Stimulated activated CD8-positive, alpha-beta memory T cell treated with anti-CD3 and anti-CD28 coated beads, Interleukin-7, amount 100 ng/mL, for 48 hours (primary cell): Measurements from ENCODE around the gene TP73.

Source experiments
- DNase-seq, 2 donors: peaks; one replicate each; pipeline ENCODE4 v3.0.0-alpha.2; 2020; ENCODE audit warnings: low read depth in 1 of 2; ENCODE audit errors: extremely low read depth in 1 of 2

Gene TP73

DNA sequence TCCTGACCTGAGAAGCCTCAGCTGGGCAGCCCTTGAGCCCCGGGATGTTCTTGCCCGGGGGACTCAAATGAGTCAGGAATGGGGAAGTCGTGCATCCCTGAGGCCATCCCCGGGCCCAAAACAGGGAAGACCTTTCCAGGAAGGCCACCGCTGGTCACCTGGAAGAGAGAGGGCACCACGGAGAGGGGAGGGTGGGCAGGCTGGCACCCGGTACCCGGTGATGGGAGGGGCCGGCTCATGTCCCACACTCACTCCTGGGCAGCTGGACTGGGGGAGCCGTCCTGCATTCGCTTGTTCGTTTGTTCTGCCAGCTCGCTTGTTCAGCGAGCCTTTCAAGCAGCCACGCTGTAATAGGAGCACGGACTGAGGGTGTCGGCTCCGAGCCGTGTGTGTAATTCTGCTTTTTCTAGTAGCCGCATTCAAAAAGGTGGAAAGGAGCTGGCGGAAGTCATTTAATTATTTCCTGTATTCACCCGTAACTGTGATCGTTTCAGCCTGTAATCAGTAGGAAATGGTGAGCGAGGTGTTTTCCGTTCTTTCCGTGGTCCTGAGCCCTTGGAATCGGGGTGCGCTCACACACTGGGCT is 51.6 kb downstream of the TP73 start:
- DNase-seq: no peak

DNA sequence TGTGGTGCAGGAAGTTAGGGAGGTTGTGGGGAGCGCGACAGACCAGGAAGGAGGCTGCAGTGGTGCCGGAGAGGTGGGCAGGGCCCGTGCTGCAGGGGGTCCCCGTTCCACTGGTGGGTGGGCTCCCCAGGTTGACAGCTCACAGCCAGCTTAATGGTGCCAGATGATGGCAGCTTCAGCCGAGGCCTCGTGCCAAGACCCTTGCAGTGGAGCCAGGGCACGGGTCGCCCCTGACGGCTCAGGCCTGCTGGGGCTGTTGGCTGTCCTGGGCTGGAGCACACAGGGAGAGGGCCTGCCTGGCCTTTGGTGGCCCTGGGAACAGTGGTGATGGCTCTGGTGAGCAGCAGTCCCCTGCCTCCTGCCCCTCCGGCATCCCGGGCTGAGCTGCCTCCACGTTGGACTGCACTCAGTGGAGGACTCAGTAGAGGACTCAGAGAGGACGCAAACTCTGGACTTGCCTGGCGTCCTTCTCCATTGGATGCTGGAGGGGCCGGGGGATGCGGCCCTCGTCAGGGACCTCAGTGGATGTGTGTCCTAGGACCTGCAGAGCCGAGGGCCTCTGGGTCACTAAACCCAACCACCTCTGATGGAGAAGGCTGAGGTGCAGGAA is 53.1 kb downstream of the TP73 start:
- DNase-seq: no peak

DNA sequence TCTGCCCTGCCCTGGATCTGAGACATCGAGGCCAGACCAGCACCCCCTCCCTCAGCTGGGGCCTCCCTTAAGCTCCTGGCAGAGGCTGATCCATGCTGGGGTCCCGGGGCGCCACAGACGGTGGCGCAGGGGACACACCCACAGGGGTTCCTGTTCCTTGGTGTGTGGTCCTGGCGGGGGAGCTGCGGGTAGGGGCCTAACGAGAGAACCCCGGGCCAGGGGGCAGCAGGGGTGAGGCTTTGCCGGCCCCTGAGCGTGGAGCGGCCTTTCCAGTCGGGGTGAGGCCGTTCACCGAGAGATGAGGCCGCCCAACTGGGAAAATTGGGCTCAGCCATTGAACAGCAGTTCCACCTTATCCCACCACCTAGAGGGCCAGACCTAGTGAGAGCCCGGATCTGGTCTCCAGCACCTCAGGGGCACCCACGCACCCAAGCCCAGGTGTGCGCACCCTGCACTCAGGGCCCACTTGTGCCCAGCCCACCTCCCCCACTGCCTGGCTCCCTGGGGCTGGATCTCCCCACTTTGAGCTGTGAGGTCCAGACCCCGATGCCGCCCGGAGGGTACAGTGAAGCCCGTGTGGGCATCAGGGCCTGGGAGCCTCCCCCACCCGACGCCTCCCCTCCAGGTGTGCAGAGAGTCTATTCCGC is 54.5 kb downstream of the TP73 start:
- DNase-seq: no peak

DNA sequence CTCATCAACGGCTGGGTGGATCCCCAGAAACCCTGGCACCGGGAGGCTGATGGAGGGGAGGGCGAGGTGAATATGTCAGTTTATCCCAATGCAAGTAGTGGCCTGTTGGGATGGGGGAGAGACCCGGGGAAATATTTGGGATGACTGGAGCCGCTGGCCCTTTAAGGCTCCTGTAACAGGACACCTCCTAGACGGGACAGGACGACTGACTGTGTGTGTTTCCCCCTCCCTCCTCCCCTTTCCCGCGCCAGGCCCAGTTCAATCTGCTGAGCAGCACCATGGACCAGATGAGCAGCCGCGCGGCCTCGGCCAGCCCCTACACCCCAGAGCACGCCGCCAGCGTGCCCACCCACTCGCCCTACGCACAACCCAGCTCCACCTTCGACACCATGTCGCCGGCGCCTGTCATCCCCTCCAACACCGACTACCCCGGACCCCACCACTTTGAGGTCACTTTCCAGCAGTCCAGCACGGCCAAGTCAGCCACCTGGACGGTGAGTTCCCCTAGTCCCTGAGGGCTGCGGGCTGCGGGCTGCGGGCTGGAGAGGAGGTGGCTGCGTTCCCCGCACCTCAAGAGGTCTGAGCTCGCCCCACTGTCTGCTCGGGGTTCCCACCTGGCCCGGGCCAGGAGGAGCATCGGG is 55.1 kb downstream of the TP73 start:
- DNase-seq: no peak

DNA sequence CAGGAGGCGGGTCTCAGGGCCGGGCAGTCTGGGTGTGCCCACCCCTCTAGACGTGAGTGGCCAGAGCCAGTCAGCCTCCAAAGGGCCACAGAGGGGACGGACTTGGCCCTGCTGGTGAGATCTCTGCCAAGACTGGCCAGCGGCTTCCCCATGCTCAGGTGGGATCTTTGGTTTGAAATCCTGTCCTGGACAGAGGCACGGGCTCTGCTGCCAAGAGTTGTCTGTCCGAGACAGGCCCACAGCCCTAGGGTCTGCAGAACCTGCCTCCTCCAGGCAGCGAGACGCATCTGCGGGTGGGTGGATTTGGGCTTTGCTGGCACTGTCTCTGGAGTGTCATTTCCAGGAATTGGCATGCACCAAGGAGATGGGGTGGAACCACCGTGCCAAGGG is 55.6 kb downstream of the TP73 start:
- DNase-seq: no peak

DNA sequence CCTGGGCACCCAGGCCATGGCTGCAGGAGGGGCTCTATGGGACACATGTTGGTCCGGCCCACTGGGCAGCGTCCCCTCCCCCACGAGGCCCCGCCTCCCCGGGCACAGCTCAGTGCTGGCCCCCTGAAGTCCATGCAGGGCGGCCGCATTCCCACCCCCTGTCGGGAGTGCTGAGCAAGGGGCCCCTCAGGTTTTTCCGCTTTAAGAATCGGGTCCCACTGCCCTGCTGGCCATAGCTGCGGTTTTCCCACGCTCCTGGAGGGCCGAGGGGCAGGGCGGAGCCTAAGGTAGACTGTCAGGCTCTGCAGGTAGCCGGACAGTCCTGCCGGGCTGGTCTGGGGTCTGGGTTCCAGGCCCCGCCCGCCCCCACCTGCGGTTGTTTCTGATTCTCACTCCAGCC is 56.5 kb downstream of the TP73 start:
- no peak for DNase-seq

DNA sequence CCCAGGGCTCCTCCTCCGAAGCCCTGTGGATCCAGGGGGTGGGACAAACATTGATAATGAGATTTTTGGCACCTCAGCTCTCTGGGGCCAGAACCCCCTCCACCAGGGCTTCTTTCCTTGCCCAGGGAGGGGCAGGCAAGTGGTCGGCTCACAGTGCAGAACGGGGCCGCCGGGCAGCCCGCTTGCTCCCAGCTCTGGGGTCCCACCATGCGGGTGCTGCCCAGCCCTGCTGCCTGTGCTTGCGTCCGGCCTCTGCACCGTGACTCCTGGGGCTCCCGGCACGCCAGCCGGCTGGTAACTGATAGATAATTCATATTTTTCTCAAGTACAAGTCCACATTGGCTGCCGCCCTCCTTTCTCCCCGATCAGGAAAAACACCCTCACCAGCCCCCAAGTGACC is 57.9 kb downstream of the TP73 start:
- DNase-seq: no peak

DNA sequence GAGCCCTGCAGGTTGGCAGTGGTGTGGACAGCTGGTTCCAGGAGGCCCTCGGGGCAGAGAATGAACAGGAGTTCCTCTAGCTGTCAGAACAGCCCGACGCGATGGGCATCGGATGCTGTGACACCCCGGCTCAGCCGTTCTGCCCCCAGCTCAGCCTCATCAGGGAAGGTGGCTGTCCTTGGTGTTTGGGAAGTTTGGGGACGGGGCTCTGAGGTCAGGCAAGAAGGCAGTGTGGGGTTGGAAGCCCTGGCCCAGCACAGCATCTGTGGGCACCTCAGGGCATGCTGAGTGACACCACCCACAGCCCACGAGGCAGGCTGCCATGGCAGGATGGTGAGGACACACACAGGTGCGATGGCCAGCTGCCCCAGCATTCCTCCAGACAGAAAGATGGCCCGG is 59.1 kb downstream of the TP73 start:
- no peak for DNase-seq

DNA sequence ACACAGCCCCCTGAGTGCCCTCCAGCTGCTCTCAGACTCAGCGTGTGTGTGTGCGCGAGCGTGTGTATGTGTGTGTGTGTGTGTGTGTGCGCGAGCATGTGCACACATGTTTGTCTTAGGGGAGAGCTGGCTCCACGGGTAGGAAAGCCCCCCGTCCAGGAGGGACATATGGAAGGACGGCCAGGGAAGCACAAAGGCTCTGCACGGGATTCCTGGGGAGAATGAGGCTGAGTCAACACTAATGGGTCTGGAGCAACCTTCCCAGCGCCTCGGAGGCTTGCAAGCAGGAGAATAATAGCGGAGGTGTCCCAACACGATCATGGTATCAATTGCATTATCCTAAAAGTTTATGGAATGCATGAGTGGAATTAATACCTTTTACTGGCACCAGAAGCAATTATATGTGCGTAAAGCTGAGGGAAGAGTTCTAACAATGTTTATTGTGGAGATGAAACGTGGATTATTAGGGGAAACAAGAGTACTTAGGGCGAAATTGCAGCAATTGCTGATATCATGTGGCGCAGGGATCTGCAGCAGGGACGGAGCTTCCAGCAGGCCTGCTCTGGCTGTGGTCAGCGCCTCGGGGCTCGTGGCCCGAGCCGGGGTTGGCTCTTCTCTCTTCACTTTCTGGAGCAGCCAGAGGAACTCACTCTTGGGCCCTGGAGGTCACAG is 59.6 kb downstream of the TP73 start:
- DNase-seq: no peak

DNA sequence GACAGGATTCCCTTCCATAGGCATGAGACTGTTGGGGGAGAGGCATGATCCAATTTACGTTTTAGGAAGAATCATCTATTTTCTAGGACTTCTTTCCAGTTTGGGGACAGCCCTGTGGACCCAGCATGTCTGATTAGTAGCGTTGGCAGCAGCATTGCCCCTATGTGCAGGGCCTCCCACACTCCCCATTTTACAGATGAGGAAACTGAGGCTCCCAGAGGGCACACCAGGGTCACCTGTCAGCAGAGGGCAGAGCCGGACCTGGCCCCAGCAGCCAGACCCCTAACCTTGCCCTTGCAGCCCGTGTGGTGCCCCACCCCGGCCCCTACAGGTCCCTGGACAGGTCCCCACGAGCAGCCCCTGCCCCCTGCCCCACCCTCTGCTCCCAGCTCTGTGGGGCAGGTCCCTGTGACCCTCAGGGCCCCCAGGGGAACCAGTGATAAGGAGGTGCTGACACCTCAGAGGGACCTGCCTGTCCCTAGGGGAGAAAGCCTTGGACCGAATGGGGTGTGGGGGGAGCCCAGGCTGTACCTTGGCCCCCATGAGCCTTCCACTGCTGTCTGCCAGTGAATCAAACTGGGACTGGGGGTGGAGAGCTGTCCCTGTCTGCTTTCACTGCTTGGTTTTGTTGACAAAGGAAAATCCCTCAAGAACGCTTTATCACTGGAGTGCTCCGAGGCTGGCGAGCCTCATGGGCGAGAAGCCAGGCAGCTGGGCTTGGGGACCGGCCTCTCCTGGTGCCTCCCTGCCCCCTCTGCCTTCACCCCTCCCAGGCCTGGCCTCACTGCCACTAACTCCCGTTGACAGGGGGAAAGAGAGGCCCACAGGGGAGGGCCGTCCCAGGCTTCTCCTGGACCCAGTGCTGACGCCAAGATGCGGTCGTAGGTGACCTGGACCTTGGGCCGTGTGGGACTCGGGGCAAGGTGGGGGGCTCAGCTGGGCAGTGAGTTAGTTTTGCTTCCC is 60.5 kb downstream of the TP73 start:
- DNase-seq: no peak

DNA sequence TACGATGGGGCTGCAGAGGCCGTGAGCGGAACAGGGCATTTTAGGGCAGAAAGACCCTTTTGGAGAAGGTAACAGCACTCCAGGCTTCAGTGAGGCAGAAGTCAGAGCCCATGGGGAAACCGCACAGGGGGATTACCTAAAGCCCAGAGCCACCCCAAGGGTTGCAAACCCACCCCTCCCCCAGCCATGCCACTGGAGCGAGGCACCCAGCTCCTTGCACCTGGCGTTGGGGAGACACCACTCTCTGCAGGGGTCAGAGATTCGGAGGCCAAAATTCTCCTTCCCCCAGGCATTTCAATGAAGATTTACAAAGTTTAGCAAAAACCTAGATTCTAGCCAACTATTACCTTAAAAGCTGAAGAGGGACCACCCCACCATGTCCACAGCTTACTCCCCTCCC is 61.5 kb downstream of the TP73 start:
- DNase-seq: no peak

DNA sequence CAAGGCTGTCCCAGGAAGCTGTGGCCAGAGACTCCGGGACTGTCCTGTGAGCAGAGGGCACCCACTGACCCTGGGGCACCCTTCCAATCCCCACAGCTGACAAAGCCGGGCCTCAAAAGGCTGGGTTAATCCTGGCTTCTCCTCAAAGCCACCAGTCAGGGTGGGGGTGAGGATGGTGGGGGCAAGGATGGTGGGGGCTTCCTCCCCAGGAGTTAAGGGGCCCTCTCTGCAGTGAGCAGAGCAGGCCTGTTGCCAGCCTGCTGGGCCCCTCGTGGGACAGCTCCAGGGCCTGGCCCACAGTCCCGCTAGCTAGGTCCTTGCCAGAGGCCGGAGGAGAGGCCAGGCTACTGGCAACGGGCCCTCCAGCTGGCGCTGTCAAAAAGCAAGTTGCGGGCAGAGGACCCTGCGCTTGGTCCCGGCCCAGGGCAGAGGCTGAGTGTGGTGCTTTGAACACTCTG is 62.0 kb downstream of the TP73 start:
- DNase-seq: no peak

DNA sequence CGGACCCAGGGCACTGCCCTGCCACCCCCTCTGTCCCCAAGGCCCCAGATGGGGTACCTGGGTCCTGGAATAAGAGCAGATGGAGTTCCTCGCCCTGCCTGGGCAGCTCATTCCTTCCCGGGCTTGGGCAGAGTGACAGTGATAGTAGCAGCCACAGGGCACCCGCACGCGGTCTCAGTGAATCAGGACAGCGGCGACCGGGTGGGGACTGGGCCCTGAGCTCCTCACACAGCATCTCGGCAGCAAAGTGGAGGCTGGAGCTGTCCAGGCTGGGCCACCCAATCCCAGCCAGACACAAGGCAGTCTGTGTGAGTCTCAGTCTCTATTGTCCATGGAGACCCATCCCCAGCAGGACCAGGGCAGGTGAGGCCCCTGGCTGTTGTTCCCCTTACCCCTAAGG is 62.5 kb downstream of the TP73 start:
- DNase-seq: no peak

DNA sequence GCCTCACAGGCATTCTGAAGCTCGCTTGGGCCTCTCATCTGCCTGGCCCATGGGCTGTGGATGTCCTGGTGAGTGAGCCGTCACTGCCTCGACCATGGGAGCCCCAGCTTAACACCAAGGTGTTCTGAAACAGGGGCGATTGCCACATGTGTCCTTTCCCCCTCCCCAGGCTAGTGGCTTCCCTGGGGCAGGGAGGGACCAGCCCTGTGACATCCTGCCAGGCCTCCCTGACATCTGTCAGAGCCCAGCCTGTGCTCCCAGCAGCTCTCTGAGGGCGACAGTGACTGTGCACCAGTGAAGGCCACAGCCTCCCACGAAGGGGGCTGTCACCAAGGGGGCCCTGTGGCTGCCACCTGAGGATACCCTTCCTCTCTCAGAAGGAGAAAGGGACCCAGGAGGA is 64.0 kb downstream of the TP73 start:
- DNase-seq: no peak

DNA sequence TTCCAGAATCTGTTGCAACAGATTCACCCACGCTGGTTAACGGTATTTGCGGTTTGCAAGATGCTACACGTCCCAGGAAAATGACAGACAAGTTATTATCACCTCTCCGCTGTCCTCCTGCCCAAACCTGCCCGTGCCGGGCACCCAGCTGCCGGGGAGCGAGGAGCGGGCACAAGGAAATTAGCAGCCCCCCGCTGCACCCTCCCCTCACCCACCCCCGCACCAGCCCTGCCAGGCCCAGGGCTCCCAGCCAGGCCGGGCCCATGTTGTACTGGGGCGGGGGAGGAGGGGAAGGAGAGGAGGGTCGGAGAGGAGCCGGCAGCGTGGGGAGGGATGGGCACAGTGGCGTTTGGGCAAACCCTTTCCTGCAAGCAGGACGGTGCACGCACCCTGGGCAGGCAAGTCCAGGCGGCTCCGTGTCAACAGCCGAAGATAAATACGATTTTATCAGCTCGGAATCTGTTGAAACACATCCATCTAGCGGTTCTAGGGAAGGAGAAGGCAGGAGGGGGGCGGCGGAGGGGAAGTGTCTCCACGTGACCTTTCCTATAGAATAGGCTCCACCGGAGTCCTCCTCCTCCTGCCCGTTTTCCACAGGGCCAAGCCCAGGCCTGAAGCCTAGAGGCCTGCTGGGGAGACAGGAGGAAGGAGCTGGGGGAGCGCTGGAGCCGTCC is 64.9 kb downstream of the TP73 start:
- no peak for DNase-seq

DNA sequence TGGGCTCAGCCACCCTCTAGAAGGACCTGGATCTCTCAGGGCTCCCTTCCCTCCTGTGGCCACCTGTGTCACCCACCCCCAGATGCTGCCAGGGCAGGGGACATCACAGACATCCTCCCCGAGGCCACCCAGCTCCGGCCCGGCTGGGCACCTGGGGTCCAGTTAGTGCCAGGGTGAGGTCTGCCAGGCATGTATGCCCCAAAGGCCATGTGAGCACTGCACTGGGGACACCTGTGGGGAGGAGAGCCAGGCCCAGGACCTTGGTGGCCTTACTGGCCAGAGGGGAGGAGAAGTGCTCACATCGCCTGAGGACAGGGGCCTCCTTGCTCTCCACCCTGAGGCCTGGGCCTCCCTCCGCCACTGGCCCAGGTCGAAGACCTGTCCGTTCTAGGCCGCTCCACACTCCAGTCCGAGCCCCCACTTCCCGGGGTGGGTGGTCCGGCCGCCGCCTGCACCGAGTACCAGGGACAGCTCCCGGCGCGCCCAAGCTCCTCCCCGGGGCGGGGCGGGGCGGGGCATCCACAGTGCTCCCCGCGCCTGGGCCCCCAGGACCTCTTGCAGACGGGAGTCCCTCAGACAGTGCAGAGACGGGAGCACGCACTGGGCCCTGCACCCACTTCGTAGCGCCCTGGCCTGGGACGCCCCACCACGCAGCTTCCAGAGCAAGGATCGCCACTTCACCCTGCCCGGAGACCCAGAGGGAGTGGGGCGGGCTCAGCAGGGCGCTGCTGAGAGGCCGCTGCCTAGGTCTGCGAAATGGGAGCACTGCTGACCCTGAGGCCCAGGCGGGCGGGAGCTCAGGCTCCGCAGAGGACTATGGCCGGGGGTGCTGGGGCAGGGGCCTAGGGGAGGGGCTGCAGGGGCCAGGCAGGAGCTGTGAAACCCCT is 65.6 kb downstream of the TP73 start:
- DNase-seq: no peak

DNA sequence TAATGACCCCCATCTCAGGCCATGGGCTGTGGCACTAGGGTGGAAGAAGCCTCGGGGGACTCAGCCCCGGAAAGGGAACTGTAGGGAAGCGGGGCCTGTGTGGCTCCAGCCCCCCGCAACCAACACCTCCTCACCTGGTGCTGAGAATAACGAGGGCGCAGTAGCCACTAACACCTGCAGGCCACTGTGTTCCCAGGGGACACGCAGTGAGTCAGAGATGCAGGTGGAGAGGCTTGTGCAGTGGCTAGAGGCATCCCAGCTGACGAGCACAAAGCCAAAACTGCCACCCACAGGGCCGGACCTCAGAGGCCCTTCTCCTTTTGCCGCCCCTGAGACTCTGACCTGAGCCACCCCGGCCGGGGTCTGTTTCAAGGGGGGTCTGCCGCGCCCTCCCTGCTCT is 66.4 kb downstream of the TP73 start:
- DNase-seq: no peak

DNA sequence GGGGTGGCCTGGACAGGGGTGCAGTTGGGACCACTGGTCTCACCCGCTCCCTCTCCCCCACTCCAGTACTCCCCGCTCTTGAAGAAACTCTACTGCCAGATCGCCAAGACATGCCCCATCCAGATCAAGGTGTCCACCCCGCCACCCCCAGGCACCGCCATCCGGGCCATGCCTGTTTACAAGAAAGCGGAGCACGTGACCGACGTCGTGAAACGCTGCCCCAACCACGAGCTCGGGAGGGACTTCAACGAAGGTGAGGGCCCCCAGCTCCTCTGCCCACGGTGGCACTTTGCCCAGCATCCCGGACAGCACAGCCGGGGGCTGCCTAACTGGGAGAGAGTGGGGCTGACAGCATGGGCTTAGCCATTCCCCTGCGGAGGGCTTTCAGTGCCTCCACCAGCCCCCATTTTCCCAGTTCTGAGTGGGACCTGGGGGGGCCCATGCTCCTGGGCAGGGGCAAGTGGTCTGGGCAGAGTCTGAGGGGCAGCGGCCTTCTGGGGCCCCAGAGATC is 69.7 kb downstream of the TP73 start:
- DNase-seq: no peak

DNA sequence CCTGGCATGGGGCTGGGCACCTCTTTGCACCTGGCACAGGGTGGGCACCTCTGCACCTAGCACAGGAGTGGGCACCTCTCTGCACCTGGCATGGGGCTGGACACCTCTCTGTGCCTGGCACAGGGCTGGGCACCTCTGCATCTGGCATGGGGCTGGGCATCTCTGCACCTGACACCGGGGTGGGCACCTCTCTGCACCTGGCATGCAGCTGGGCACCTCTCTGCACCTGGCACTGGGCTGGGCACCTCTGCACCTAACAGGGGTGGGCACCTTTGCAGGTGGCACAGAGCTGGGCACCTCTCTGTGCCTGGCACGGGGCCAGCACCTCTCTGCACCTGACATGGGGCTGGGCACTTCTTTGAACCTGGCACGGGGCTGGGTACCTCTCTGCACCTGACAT is 70.5 kb downstream of the TP73 start:
- no peak for DNase-seq
